ENCODE data around the gene CLDN5. TPM values are rescaled to one million over a fixed set of nuclear protein-coding genes. Genes with fewer than 3 reads are reported as not detected.

CLDN5 gene
- total and polyA plus RNA-seq, 10 donors = 18.1 to 167 (median 63.4) TPM

- Histone ChIP-seq H3K9me3 (no peaks in the 10 kb centered on the region), H3K4me3 (no peak overlapping the region), H3K27ac (no peak overlapping the region), H3K36me3 (no peaks in the 10 kb centered on the region), H3K27me3 (replicated peaks in 1 of 7) (peaks cover 0 to 18% (median 0%) of the 10 kb centered on the region in 7 donors), H3K4me1 (peaks cover 0 to 34% (median 7%) of the 10 kb centered on the region in 6 donors)
- DNase-seq = no peak
- intact Hi-C loops (cut with DNase I; ENCODE audit: low total_unique reads) = no loop called here
- 75 to 91% (median 86%) methylated on average over 2 of the region's 2 CpGs for WGBS, 5 donors
- no peak for TF ChIP-seq CTCF (IDR thresholded peaks at IDR 0.05 in 8 of 11, conservative IDR thresholded peaks at IDR 0.05 in 3 of 11)
- TF ChIP-seq POLR2AphosphoS5 (IDR thresholded peaks at IDR 0.05) = no peak
- no peak for TF ChIP-seq POLR2A (IDR thresholded peaks at IDR 0.05)
These were observed 45.8 kb upstream of the CLDN5 start for GRCh38 chr22:19569976-19570375.

DNA sequence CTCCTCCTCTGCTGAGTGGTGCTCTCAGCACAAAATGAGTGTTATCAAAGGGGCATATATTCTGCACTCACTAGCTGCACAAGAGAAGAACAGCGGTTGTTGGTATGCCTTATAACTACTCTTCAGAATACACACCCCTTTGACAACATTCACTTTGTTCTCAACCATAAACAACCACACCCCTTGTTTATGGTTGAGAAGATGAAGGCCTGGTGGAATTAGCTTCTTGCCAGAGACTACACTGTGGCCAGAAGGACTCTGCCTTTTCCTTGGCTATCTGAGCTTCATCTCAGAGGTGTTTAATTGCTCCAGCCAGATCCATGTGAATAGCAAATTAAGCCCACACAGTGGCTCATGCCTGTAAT is 45.0 kb upstream of the CLDN5 start:
- Histone ChIP-seq H3K27ac (no peak overlapping the region), H3K27me3 (replicated peaks in 1 of 7) (peaks cover 0 to 18% (median 0%) of the 10 kb centered on the region in 7 donors), H3K4me1 (peaks cover 0 to 34% (median 7%) of the 10 kb centered on the region in 6 donors), H3K4me3 (no peak overlapping the region), H3K36me3 (no peaks in the 10 kb centered on the region), H3K9me3 (peaks cover 0 to 2% (median 0%) of the 10 kb centered on the region in 8 donors)
- DNase-seq = no peak
- intact Hi-C loops (cut with DNase I; ENCODE audit: low total_unique reads) = no loop called here
- WGBS, 5 donors = 27 to 100% (median 87%) methylated on average over 1 of the region's 1 CpG
- no peak for TF ChIP-seq POLR2A (IDR thresholded peaks at IDR 0.05)
- no peak for TF ChIP-seq POLR2AphosphoS5 (IDR thresholded peaks at IDR 0.05)
- TF ChIP-seq CTCF (IDR thresholded peaks at IDR 0.05 in 8 of 11, conservative IDR thresholded peaks at IDR 0.05 in 3 of 11) = no peak

- peaks cover 0 to 18% (median 0%) of the 10 kb centered on the region in 7 donors for H3K27me3 ChIP-seq (replicated peaks in 1 of 7)
- H3K36me3 ChIP-seq = no peaks in the 10 kb centered on the region
- H3K4me1 ChIP-seq = peaks cover 0 to 34% (median 7%) of the 10 kb centered on the region in 6 donors
- WGBS, 5 donors = 78 to 88% (median 81%) methylated on average over 9 of the region's 9 CpGs
- intact Hi-C loops (cut with DNase I; ENCODE audit: low total_unique reads) = no loop called here
- DNase-seq = no peak
- no peak overlapping the region for H3K27ac ChIP-seq
- no peak overlapping the region for H3K4me3 ChIP-seq
- TF ChIP-seq POLR2A (IDR thresholded peaks at IDR 0.05) (no peak), CTCF (IDR thresholded peaks at IDR 0.05 in 8 of 11, conservative IDR thresholded peaks at IDR 0.05 in 3 of 11) (no peak), POLR2AphosphoS5 (IDR thresholded peaks at IDR 0.05) (no peak)
- H3K9me3 ChIP-seq = peaks cover 0 to 2% (median 0%) of the 10 kb centered on the region in 8 donors
These were observed 44.4 kb upstream of the CLDN5 start for GRCh38 chr22:19568337-19569275.
